BE2C (cell line): ENCODE measurements around the gene DMAC2.

Experiments used
- DNase-seq: peaks from one replicate; pipeline ENCODE4 v3.0.0-alpha.2; 2020
- H3K27me3 ChIP-seq: fragments of 250-450 bp; sonication (Bioruptor Pico); 2 replicates; pipeline ENCODE4 v1.5.1; 2020; ENCODE audit warnings: mild to moderate bottlenecking
- H3K36me3 ChIP-seq: fragments of 250-450 bp; sonication (Bioruptor Pico); 2 replicates; pipeline ENCODE4 v1.5.1; 2020; ENCODE audit warnings: mild to moderate bottlenecking
- H3K4me1 ChIP-seq: fragments of 250-450 bp; sonication (Bioruptor Pico); 2 replicates; pipeline ENCODE4 v1.5.1; 2020
- H3K4me3 ChIP-seq: 2 replicates; pipeline ENCODE4 v1.5.1; 2011; ENCODE audit warnings: low read depth, low read length
- H3K9me3 ChIP-seq: fragments of 250-450 bp; sonication (Bioruptor Pico); 2 replicates; pipeline ENCODE4 v1.5.1; 2020
- TF ChIP-seq, protein P1 (sequence below): IDR thresholded peaks from 2 replicates; pipeline ENCODE4 v1.5.1; 2012; ENCODE audit warnings: mild to moderate bottlenecking, low read depth, low read length

The DMAC2 gene

DNA sequence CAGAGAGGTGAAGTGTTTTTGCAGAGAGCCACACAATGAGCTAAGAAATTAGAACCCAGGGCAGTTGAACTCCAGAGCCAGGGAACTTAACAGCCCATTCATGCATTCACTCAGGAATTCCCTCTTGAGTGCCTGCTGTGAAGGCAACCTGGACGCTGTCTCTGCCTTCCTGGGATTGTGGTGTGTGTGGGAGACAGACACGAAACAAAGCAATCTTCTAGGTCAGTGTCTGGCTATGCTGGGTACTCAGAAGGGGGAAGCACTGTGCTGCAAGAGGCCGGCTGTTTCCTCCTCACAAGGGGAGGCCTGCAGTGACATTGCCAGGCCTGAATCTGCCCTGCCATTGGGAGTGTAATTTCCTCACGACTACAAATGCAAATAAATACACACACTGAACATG, 32.4 kb downstream of the DMAC2 start:
- peaks cover 8% of the 10 kb centered on the region for H3K4me1 ChIP-seq
- no peak overlapping the region for H3K4me3 ChIP-seq
- TF ChIP-seq, protein P1, sequence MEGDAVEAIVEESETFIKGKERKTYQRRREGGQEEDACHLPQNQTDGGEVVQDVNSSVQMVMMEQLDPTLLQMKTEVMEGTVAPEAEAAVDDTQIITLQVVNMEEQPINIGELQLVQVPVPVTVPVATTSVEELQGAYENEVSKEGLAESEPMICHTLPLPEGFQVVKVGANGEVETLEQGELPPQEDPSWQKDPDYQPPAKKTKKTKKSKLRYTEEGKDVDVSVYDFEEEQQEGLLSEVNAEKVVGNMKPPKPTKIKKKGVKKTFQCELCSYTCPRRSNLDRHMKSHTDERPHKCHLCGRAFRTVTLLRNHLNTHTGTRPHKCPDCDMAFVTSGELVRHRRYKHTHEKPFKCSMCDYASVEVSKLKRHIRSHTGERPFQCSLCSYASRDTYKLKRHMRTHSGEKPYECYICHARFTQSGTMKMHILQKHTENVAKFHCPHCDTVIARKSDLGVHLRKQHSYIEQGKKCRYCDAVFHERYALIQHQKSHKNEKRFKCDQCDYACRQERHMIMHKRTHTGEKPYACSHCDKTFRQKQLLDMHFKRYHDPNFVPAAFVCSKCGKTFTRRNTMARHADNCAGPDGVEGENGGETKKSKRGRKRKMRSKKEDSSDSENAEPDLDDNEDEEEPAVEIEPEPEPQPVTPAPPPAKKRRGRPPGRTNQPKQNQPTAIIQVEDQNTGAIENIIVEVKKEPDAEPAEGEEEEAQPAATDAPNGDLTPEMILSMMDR = no peak
- H3K9me3 ChIP-seq = no peaks in the 10 kb centered on the region
- H3K27me3 ChIP-seq = no peaks in the 10 kb centered on the region
- DNase-seq = no peak
- H3K36me3 ChIP-seq = peaks cover 19% of the 10 kb centered on the region

DNA sequence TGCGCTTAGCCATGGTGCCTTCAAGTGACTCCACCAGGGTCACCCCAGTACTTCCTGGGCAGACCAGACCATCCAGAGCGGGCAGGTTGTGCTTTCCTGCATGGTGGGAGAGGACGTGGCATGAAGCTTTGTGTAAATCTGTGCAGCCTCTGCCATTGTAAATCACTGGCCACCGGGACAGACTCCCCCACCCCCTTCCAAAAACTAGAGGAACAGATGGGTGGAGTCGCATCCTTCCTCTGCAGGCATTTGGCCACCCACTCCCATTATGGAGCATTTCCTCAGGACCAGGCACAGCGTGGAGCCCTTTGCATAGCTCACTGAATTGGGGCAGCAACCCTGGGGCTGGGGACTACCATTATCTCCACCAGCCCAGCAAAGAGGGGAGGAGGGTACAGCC, 33.9 kb downstream of the DMAC2 start:
- H3K4me1 ChIP-seq = no peaks in the 10 kb centered on the region; the same call in 1 of the 2 replicates
- H3K9me3 ChIP-seq = no peaks in the 10 kb centered on the region
- H3K36me3 ChIP-seq = peaks cover 7% of the 10 kb centered on the region
- H3K4me3 ChIP-seq = no peak overlapping the region
- H3K27me3 ChIP-seq = no peaks in the 10 kb centered on the region
- TF ChIP-seq, protein P1 = no peak
- DNase-seq = no peak

DNA sequence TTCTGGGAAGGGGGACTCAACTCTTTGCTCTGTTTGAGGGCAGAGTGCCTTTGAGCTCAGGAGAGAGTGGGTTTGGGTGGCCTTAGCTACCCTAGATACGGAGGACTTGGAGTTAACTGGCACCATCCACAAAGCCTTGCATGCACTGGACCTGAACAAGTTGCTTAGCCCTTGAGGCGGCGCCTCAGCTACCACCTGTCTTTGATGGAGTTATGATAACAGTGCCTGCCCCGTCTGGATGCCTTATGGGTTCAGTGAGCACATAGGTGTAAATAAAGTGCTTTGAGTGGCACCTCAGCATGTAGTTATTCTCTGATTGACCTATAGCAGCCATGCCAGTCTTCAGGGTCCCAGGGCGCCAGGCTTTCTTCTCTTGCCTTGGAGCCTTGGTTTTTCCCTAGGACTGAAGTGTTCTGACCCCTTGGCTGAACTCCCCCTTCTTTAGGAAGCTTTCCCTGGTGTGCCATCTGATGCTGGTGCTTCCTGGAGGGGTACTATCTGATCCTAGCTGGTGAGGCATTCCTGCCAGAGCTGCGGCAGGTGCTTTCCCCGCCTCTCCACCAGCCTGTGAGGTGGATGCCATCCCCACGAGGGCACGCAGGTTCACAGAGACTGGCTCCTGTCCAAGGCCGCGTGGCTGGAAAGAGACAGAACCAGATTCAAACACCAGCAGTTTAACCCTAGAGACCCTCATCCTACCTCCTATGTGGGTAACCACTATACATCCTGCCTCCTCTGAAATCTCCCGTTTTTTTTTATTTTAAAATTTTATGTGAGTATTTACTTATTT, 36.3 kb downstream of the DMAC2 start:
- Histone ChIP-seq H3K27me3 (no peaks in the 10 kb centered on the region), H3K36me3 (peaks cover 2% of the 10 kb centered on the region; the same call in 1 of the 2 replicates), H3K9me3 (no peaks in the 10 kb centered on the region), H3K4me1 (no peaks in the 10 kb centered on the region), H3K4me3 (no peak overlapping the region)
- no peak for DNase-seq
- TF ChIP-seq, protein P1 = no peak

DNA sequence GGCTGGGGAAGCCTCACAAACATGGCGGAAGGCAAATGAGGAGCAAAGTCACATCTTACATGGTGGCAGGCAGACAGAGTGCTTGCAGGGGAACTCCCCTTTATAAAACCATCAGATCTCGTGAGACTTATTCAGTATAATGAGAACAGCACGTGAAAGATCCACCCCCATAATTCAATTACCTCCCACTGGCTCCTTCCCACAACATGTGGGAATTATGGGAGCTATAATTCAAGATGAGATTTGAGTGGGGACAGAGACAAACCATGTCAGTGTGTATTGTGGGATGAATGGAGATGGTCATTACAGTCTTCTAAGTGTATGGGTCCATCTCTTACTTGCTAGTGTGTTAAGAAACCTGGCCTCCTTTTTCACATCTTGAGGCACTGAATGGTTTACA, 37.7 kb downstream of the DMAC2 start:
- Histone ChIP-seq H3K27me3 (no peaks in the 10 kb centered on the region), H3K4me3 (no peak overlapping the region), H3K9me3 (no peaks in the 10 kb centered on the region), H3K4me1 (no peaks in the 10 kb centered on the region), H3K36me3 (peaks cover 5% of the 10 kb centered on the region)
- no peak for DNase-seq
- TF ChIP-seq, protein P1 = no peak

DNA sequence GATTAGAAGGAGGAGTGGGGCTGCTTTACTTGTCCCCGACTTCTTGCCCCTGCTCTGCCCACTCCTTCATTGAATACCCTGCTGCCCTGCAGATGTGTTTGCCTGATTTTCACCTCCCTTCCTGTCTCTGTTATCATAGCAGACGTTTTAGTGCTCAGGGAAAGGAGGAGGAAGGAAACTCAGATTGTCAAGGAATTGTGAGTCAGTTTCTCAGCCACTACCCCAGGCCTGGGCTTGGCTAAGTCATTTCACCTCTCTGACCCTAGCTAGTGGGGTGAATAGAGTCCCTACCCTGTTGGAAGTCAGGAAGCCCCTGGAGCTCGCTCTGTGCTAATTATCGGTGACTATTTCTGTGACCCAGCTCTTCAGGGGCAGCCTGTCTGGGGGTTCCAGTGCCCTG, 38.2 kb downstream of the DMAC2 start:
- DNase-seq = no peak
- Histone ChIP-seq H3K4me1 (no peaks in the 10 kb centered on the region), H3K4me3 (no peak overlapping the region), H3K36me3 (peaks cover 5% of the 10 kb centered on the region), H3K9me3 (no peaks in the 10 kb centered on the region), H3K27me3 (no peaks in the 10 kb centered on the region)
- TF ChIP-seq, protein P1 = no peak

DNA sequence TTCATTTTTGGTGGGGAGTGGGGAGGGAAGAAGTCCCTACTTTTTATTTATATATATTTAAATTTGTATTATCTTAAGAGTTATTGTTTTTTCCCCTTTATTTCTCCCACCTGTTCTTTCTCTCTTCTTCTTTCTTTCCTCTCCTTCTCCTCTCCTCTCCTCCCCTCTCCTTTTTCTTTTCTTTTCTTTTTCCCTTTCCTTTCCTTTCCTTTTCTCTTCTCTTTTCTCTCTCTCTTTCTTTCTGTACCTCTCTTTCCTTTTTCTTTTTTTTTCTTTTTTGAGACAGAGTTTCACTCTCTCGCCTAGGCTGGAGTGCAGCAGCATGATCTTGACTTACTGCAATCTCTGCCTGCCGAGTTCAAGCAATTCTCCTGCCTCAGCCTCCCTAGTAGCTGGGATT, 40.2 kb downstream of the DMAC2 start:
- no peaks in the 10 kb centered on the region for H3K4me1 ChIP-seq
- no peaks in the 10 kb centered on the region for H3K27me3 ChIP-seq
- TF ChIP-seq, protein P1 = no peak
- no peaks in the 10 kb centered on the region for H3K9me3 ChIP-seq
- H3K36me3 ChIP-seq = peaks cover 5% of the 10 kb centered on the region
- H3K4me3 ChIP-seq = no peak overlapping the region
- no peak for DNase-seq
